Bronchial epithelial cell (primary cell): ENCODE measurements around the gene PDE6B. TPM values are rescaled to one million over a fixed set of nuclear protein-coding genes. Genes with fewer than 3 reads are reported as not detected.

ENCODE experiments used
- DNase-seq: peaks from one replicate; pipeline ENCODE4 v3.0.0-alpha.2; 2010; ENCODE audit warnings: low read depth
- FAIRE-seq: peaks from 2 replicates; lab custom pipeline; 2011; peaks lifted over from hg19 to GRCh38; lab: Jason Lieb, UNC
- H3K27me3 ChIP-seq: 2 replicates; pipeline ENCODE4 v1.5.1; 2011; ENCODE audit warnings: low read length; ENCODE audit not compliant: control insufficient read depth, insufficient read depth
- H3K36me3 ChIP-seq: 2 replicates; pipeline ENCODE4 v1.5.1; 2011; ENCODE audit warnings: low read length; ENCODE audit not compliant: control insufficient read depth, insufficient read depth
- H3K4me3 ChIP-seq: 2 replicates; pipeline ENCODE4 v1.5.1; 2011; ENCODE audit warnings: mild to moderate bottlenecking, low read depth, low read length, control low read depth
- CTCF ChIP-seq: IDR thresholded peaks from 2 replicates; pipeline ENCODE4 v1.5.1; 2011; ENCODE audit warnings: mild to moderate bottlenecking, moderate library complexity, low read length, control low read depth, inconsistent platforms; ENCODE audit not compliant: insufficient read depth, severe bottlenecking
- total RNA-seq: library from RNA; depleted of rRNA; stranded (reverse); fragments of >200 nt; gene quantifications from 2 replicates; pipeline ENCODE4 v1.2.1, GENCODE V29; 2014

Gene PDE6B
- total RNA-seq, 1 donor from 2014 or later = not detected

- no peak for TF ChIP-seq CTCF
- no peak for DNase-seq
- FAIRE-seq = no peak
- H3K36me3 ChIP-seq = no peaks in the 10 kb centered on the region
- H3K27me3 ChIP-seq = no peaks in the 10 kb centered on the region
- H3K4me3 ChIP-seq = no peak overlapping the region
Observed at GRCh38 chr4:628311-628741, 3.0 kb downstream of the PDE6B start.

- FAIRE-seq (no peak), DNase-seq (no peak)
- TF ChIP-seq CTCF = no peak
- H3K27me3 ChIP-seq = no peaks in the 10 kb centered on the region
- no peaks in the 10 kb centered on the region for H3K36me3 ChIP-seq
- no peak overlapping the region for H3K4me3 ChIP-seq
Observed at GRCh38 chr4:628821-629635, 3.7 kb downstream of the PDE6B start.

- DNase-seq (no peak), FAIRE-seq (no peak)
- Histone ChIP-seq H3K27me3 (no peaks in the 10 kb centered on the region), H3K4me3 (no peak overlapping the region), H3K36me3 (no peaks in the 10 kb centered on the region)
- no peak for TF ChIP-seq CTCF
Observed at GRCh38 chr4:629636-629914, 4.2 kb downstream of the PDE6B start.

- FAIRE-seq (no peak), DNase-seq (no peak)
- TF ChIP-seq CTCF = no peak
- no peaks in the 10 kb centered on the region for H3K27me3 ChIP-seq
- H3K36me3 ChIP-seq = no peaks in the 10 kb centered on the region
- no peak overlapping the region for H3K4me3 ChIP-seq
Observed at GRCh38 chr4:629915-630641, 4.7 kb downstream of the PDE6B start.

GRCh38 chr4:630656-631055, 5.3 kb downstream of the PDE6B start:
- FAIRE-seq = no peak
- TF ChIP-seq CTCF = no peak
- Histone ChIP-seq H3K4me3 (no peak overlapping the region), H3K27me3 (no peaks in the 10 kb centered on the region), H3K36me3 (no peaks in the 10 kb centered on the region)
- DNase-seq = no peak
